Right atrium auricular region (tissue), 2 donors: Measurements from ENCODE around the gene MDM2. TPM values are rescaled to one million over a fixed set of nuclear protein-coding genes. Genes with fewer than 3 reads are reported as not detected.

ENCODE experiments used
- DNase-seq: peaks from one replicate; pipeline ENCODE4 v3.0.0-alpha.2; 2019; ENCODE audit warnings: low spot score
- H3K27ac ChIP-seq, 2 donors: fragments of 200-600 bp; sonication (generic); 1 replicate in 1 of 2; 2 replicates in 1 of 2; pipeline ENCODE4 v1.5.1; 2016 to 2019
- H3K27me3 ChIP-seq, 2 donors: fragments of 200-600 bp; sonication (generic); one replicate each; pipeline versions ENCODE4 v1.5.1 to v1.6.0; 2017 to 2019
- H3K36me3 ChIP-seq: fragments of 200-600 bp; sonication (generic); one replicate; pipeline ENCODE4 v1.5.1; 2016
- H3K4me1 ChIP-seq, 2 donors: fragments of 200-600 bp; sonication (generic); one replicate each; pipeline versions ENCODE4 v1.5.1 to v1.6.0; 2017 to 2019
- H3K4me3 ChIP-seq, 2 donors: fragments of 200-600 bp; sonication (generic); 1 replicate in 1 of 2; 2 replicates in 1 of 2; pipeline ENCODE4 v1.5.1; 2017 to 2019; ENCODE audit warnings: mild to moderate bottlenecking in 1 of 2, moderate library complexity in 1 of 2
- H3K9me3 ChIP-seq, 2 donors: fragments of 200-600 bp; sonication (generic); one replicate each; pipeline ENCODE4 v1.5.1; 2019
- CTCF ChIP-seq, 2 donors: fragments of 200-600 bp; sonication (generic); IDR thresholded peaks; one replicate each; pipeline ENCODE4 v1.5.1; 2019; ENCODE audit warnings: antibody characterized with exemption in 2 of 2
- total RNA-seq, 2 donors: library from RNA; depleted of rRNA; stranded (reverse); fragments of >200 nt; gene quantifications; one replicate each; pipeline ENCODE4 v1.1.0, GENCODE V29; 2016

The MDM2 gene
- total RNA-seq, 2 donors from 2014 or later, result 36.0 to 36.6 TPM

- no peaks in the 10 kb centered on the region for H3K36me3 ChIP-seq
- DNase-seq, result no peak
- TF ChIP-seq CTCF (IDR thresholded peaks at IDR 0.05), result no peak
- H3K4me3 ChIP-seq, result no peak overlapping the region
- no peaks in the 10 kb centered on the region for H3K4me1 ChIP-seq
- H3K27me3 ChIP-seq, result no peaks in the 10 kb centered on the region
- H3K9me3 ChIP-seq, result peaks cover 0 to 11% of the 10 kb centered on the region in 2 donors
- H3K27ac ChIP-seq, result no peak overlapping the region
Observed at GRCh38 chr12:68877583-68877982, 69.6 kb downstream of the MDM2 start.

GRCh38 chr12:68878283-68878682, 70.3 kb downstream of the MDM2 start:
- no peak overlapping the region for H3K4me3 ChIP-seq
- no peaks in the 10 kb centered on the region for H3K27me3 ChIP-seq
- TF ChIP-seq CTCF (IDR thresholded peaks at IDR 0.05), result no peak
- H3K9me3 ChIP-seq, result peaks cover 0 to 11% of the 10 kb centered on the region in 2 donors
- H3K4me1 ChIP-seq, result no peaks in the 10 kb centered on the region
- H3K36me3 ChIP-seq, result no peaks in the 10 kb centered on the region
- DNase-seq, result no peak
- no peak overlapping the region for H3K27ac ChIP-seq

GRCh38 chr12:68878846-68879245, 70.9 kb downstream of the MDM2 start:
- H3K9me3 ChIP-seq, result peaks cover 0 to 11% of the 10 kb centered on the region in 2 donors
- no peak for TF ChIP-seq CTCF (IDR thresholded peaks at IDR 0.05)
- H3K4me3 ChIP-seq, result no peak overlapping the region
- H3K4me1 ChIP-seq, result no peaks in the 10 kb centered on the region
- no peak for DNase-seq
- H3K36me3 ChIP-seq, result no peaks in the 10 kb centered on the region
- H3K27ac ChIP-seq, result no peak overlapping the region
- no peaks in the 10 kb centered on the region for H3K27me3 ChIP-seq

GRCh38 chr12:68880660-68881325, 72.8 kb downstream of the MDM2 start:
- H3K27ac ChIP-seq, result no peak overlapping the region
- H3K4me1 ChIP-seq, result no peaks in the 10 kb centered on the region
- H3K27me3 ChIP-seq, result no peaks in the 10 kb centered on the region
- DNase-seq, result no peak
- H3K9me3 ChIP-seq, result peaks cover 0 to 11% of the 10 kb centered on the region in 2 donors
- no peak for TF ChIP-seq CTCF (IDR thresholded peaks at IDR 0.05)
- no peaks in the 10 kb centered on the region for H3K36me3 ChIP-seq
- no peak overlapping the region for H3K4me3 ChIP-seq

- TF ChIP-seq CTCF (IDR thresholded peaks at IDR 0.05), result no peak
- Histone ChIP-seq H3K4me3 (no peak overlapping the region), H3K27me3 (no peaks in the 10 kb centered on the region), H3K4me1 (no peaks in the 10 kb centered on the region), H3K27ac (no peak overlapping the region), H3K36me3 (no peaks in the 10 kb centered on the region), H3K9me3 (peaks cover 0 to 11% of the 10 kb centered on the region in 2 donors)
- no peak for DNase-seq
Observed at GRCh38 chr12:68882251-68882964, 74.4 kb downstream of the MDM2 start.
